Measurements from ENCODE around the gene AMER2. TPM values are rescaled to one million over a fixed set of nuclear protein-coding genes. Genes with fewer than 3 reads are reported as not detected.

Gene AMER2
- total and polyA plus RNA-seq, 2 donors (not counting 1 experiment from before 2014, with no cell fraction given), result not detected

GRCh38 chr13:25192936-25193335, 20.8 kb upstream of the AMER2 start:
- Histone ChIP-seq H3K27me3 (replicated peaks in 1 of 4; ENCODE audit: control extremely low read depth in 1 of 4, control insufficient read depth in 3 of 4, insufficient read depth in 4 of 4, low read length in 3 of 4) (peaks cover 0 to 11% (median 2%) of the 10 kb centered on the region in 4 experiments), H3K4me1 (ENCODE audit: control insufficient read depth in 2 of 2, insufficient read depth in 2 of 2, low read length in 2 of 2) (no peaks in the 10 kb centered on the region), H4K20me1 (ENCODE audit: control insufficient read depth, insufficient read depth, low read length, poor library complexity, severe bottlenecking) (no peaks in the 10 kb centered on the region), H3K4me3 (ENCODE audit: control extremely low read depth in 1 of 5, extremely low read depth in 1 of 5, insufficient read depth in 1 of 5, low read depth in 2 of 5, low read length in 4 of 5) (no peak overlapping the region), H3K4me2 (replicated peaks; ENCODE audit: low read depth, low read length, poor library complexity, severe bottlenecking) (no peak overlapping the region), H3K27ac (ENCODE audit: low read length in 2 of 2) (no peak overlapping the region), H3K9ac (ENCODE audit: low read length) (no peak overlapping the region), H3K9me3 (ENCODE audit: control extremely low read depth in 1 of 3, control insufficient read depth in 2 of 3, insufficient read depth in 1 of 3, low read length in 2 of 3) (no peaks in the 10 kb centered on the region), H3K36me3 (replicated peaks in 1 of 2; ENCODE audit: control extremely low read depth in 1 of 2, control insufficient read depth in 1 of 2, extremely low read depth in 1 of 2, insufficient read depth in 2 of 2, low read length in 1 of 2) (no peaks in the 10 kb centered on the region), H3K79me2 (ENCODE audit: control insufficient read depth, insufficient read depth, low read length) (no peaks in the 10 kb centered on the region), H2AFZ (ENCODE audit: insufficient read depth, low read depth, low read length, poor library complexity, severe bottlenecking) (no peak overlapping the region)
- no peak for TF ChIP-seq CTCF (IDR thresholded peaks at IDR 0.05)
- TF ChIP-seq EZH2 (IDR thresholded peaks at IDR 0.05; ENCODE audit: borderline replicate concordance, insufficient read depth, low read depth, low read length, poor library complexity, severe bottlenecking), result no peak
- 86% methylated on average over 8 of the region's 8 CpGs for WGBS (ENCODE audit: insufficient coverage)
- intact Hi-C loops (cut with micrococcal nuclease), result no loop called here
- no peak overlapping the region for H3K4me3 Mint-ChIP-seq
- H3K9me3 Mint-ChIP-seq (ENCODE audit: insufficient read depth), result no peaks in the 10 kb centered on the region
- ChIA-PET CTCF (no interaction called here), POLR2A (no interaction called here)
- peaks cover 40% of the 10 kb centered on the region for H3K27me3 Mint-ChIP-seq
- DNase-seq (no peak), ATAC-seq (ENCODE audit: low read depth) (no peak)
- H3K27ac Mint-ChIP-seq, result no peak overlapping the region
- no peaks in the 10 kb centered on the region for H3K4me1 Mint-ChIP-seq

GRCh38 chr13:25192489-25192888, 20.4 kb upstream of the AMER2 start:
- Histone ChIP-seq H3K4me1 (ENCODE audit: control insufficient read depth in 2 of 2, insufficient read depth in 2 of 2, low read length in 2 of 2) (no peaks in the 10 kb centered on the region), H3K4me2 (replicated peaks; ENCODE audit: low read depth, low read length, poor library complexity, severe bottlenecking) (no peak overlapping the region), H3K36me3 (replicated peaks in 1 of 2; ENCODE audit: control extremely low read depth in 1 of 2, control insufficient read depth in 1 of 2, extremely low read depth in 1 of 2, insufficient read depth in 2 of 2, low read length in 1 of 2) (no peaks in the 10 kb centered on the region), H3K27ac (ENCODE audit: low read length in 2 of 2) (no peak overlapping the region), H3K27me3 (replicated peaks in 1 of 4; ENCODE audit: control extremely low read depth in 1 of 4, control insufficient read depth in 3 of 4, insufficient read depth in 4 of 4, low read length in 3 of 4) (peaks cover 0 to 13% (median 2%) of the 10 kb centered on the region in 4 experiments), H3K79me2 (ENCODE audit: control insufficient read depth, insufficient read depth, low read length) (no peaks in the 10 kb centered on the region), H3K9me3 (ENCODE audit: control extremely low read depth in 1 of 3, control insufficient read depth in 2 of 3, insufficient read depth in 1 of 3, low read length in 2 of 3) (no peaks in the 10 kb centered on the region), H4K20me1 (ENCODE audit: control insufficient read depth, insufficient read depth, low read length, poor library complexity, severe bottlenecking) (no peaks in the 10 kb centered on the region), H3K9ac (ENCODE audit: low read length) (no peak overlapping the region), H2AFZ (ENCODE audit: insufficient read depth, low read depth, low read length, poor library complexity, severe bottlenecking) (no peak overlapping the region), H3K4me3 (ENCODE audit: control extremely low read depth in 1 of 5, extremely low read depth in 1 of 5, insufficient read depth in 1 of 5, low read depth in 2 of 5, low read length in 4 of 5) (no peak overlapping the region)
- H3K27ac Mint-ChIP-seq, result no peak overlapping the region
- CTCF ChIA-PET, result no interaction called here
- no peak for ATAC-seq (ENCODE audit: low read depth)
- H3K4me1 Mint-ChIP-seq, result no peaks in the 10 kb centered on the region
- POLR2A ChIA-PET, result no interaction called here
- no peak for TF ChIP-seq CTCF (IDR thresholded peaks at IDR 0.05)
- TF ChIP-seq EZH2 (IDR thresholded peaks at IDR 0.05; ENCODE audit: borderline replicate concordance, insufficient read depth, low read depth, low read length, poor library complexity, severe bottlenecking), result no peak
- WGBS (ENCODE audit: insufficient coverage), result 76% methylated on average over 6 of the region's 8 CpGs
- H3K27me3 Mint-ChIP-seq, result peaks cover 45% of the 10 kb centered on the region
- no peaks in the 10 kb centered on the region for H3K9me3 Mint-ChIP-seq (ENCODE audit: insufficient read depth)
- no peak overlapping the region for H3K4me3 Mint-ChIP-seq
- intact Hi-C loops (cut with micrococcal nuclease), result no loop called here
- DNase-seq, result no peak

All from B cell (primary cell).